OCI-LY3 (cell line): Measurements from ENCODE around the gene TLE3.

Experiments used
- EZH2phosphoT487 ChIP-seq: fragments of 200-600 bp; shearing (Covaris generic); IDR thresholded peaks from 2 replicates; pipeline ENCODE4 v1.6.1; 2018; ENCODE audit warnings: antibody characterized with exemption, mixed run types, low read depth
- TF ChIP-seq, protein P1 (sequence below): fragments of 200-600, 300-600 bp; sonication (generic); IDR thresholded peaks from 2 replicates; pipeline ENCODE4 v1.5.1; 2014; ENCODE audit warnings: antibody characterized with exemption, low read length, low read depth

DNA sequence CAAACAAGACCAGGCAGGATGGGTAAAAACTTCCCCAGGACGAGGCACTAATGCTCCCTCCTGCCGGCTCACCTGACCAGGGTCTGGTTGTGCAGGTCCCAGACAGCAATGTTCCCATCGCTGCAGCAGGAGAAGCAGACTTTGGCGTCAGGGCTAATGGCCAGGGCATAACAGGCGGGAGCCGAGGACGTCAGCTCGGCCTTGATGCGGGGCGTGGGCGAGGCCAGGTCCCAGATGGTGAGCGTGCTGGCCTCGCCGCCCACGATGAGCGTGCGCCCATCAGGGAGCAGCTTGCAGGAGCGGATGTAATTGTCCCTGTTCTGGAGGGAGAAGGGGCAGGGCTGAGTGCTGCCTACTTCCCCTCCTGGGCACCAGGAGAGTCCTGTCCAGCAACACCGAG is 43.4 kb downstream of the TLE3 start:
- TF ChIP-seq, protein P1, sequence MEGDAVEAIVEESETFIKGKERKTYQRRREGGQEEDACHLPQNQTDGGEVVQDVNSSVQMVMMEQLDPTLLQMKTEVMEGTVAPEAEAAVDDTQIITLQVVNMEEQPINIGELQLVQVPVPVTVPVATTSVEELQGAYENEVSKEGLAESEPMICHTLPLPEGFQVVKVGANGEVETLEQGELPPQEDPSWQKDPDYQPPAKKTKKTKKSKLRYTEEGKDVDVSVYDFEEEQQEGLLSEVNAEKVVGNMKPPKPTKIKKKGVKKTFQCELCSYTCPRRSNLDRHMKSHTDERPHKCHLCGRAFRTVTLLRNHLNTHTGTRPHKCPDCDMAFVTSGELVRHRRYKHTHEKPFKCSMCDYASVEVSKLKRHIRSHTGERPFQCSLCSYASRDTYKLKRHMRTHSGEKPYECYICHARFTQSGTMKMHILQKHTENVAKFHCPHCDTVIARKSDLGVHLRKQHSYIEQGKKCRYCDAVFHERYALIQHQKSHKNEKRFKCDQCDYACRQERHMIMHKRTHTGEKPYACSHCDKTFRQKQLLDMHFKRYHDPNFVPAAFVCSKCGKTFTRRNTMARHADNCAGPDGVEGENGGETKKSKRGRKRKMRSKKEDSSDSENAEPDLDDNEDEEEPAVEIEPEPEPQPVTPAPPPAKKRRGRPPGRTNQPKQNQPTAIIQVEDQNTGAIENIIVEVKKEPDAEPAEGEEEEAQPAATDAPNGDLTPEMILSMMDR = no peak
- TF ChIP-seq EZH2phosphoT487 = no peak
